ENCODE measurements around the gene ZNF311. TPM values are rescaled to one million over a fixed set of nuclear protein-coding genes. Genes with fewer than 3 reads are reported as not detected.

The ZNF311 gene
- total and polyA plus RNA-seq, 2 of the 13 experiments (the other 11 are each of a cell fraction or from before 2014, with no cell fraction given), result not detected

- TF ChIP-seq ZNF607 (CRISPR knock-in tag; IDR thresholded peaks at IDR 0.05; ENCODE audit: borderline replicate concordance) (0 out of 2 replicates have a peak, but pooled peaks have one; percentile 39), AKNA (CRISPR knock-in tag; IDR thresholded peaks at IDR 0.05; ENCODE audit: borderline replicate concordance) (0 out of 2 replicates have a peak, but pooled peaks have one; percentile 12), SMYD3 (CRISPR knock-in tag; IDR thresholded peaks at IDR 0.05) (peak; percentile 55), YEATS2 (CRISPR knock-in tag; IDR thresholded peaks at IDR 0.05; ENCODE audit: borderline replicate concordance) (peak; percentile 41), ZNF430 (CRISPR knock-in tag; IDR thresholded peaks at IDR 0.05) (peak; percentile 87; the same call in 1 of the 2 replicates), REPIN1 (CRISPR knock-in tag; IDR thresholded peaks at IDR 0.05; ENCODE audit: borderline replicate concordance, low read depth) (peak; percentile 50; the same call in 1 of the 2 replicates), ZNF619 (CRISPR knock-in tag; IDR thresholded peaks at IDR 0.05) (no peak), FOXP1 (IDR thresholded peaks at IDR 0.05) (no peak), FOXP1 (CRISPR knock-in tag; IDR thresholded peaks at IDR 0.05) (peak; percentile 25; the same call in 1 of the 2 replicates), ZFY (CRISPR knock-in tag; IDR thresholded peaks at IDR 0.05) (peak; percentile 17; the same call in 1 of the 2 replicates), IRF2 (CRISPR knock-in tag; IDR thresholded peaks at IDR 0.05) (peak; percentile 85), TBX2 (CRISPR knock-in tag; IDR thresholded peaks at IDR 0.05; ENCODE audit: borderline replicate concordance) (peak; percentile 75), THAP7 (CRISPR knock-in tag; IDR thresholded peaks at IDR 0.05) (no peak), ZNF687 (CRISPR knock-in tag; IDR thresholded peaks at IDR 0.05) (no peak), ZBTB8A (CRISPR knock-in tag; IDR thresholded peaks at IDR 0.05; ENCODE audit: borderline replicate concordance, low read depth) (no peak), MAX (IDR thresholded peaks at IDR 0.05) (peak; percentile 62; the same call in 1 of the 2 replicates), KDM3A (CRISPR knock-in tag; IDR thresholded peaks at IDR 0.05; ENCODE audit: low read depth) (peak; percentile 33; the same call in 1 of the 2 replicates), GMEB1 (CRISPR knock-in tag; IDR thresholded peaks at IDR 0.05; ENCODE audit: borderline replicate concordance) (peak; percentile 55; the same call in 1 of the 2 replicates)
Measured at GRCh38 chr6:28981833-28982475, 23.2 kb downstream of the ZNF311 start (continued).
